Prostate gland (tissue), 2 donors: ENCODE results near the gene E2F6. TPM values are rescaled to one million over a fixed set of nuclear protein-coding genes. Genes with fewer than 3 reads are reported as not detected.

Source experiments
- DNase-seq: peaks from one replicate; pipeline ENCODE4 v3.0.0-alpha.2; 2019; ENCODE audit warnings: low spot score
- H3K27ac ChIP-seq, 2 donors: fragments of 200-600 bp; sonication (generic); 2 replicates each; pipeline ENCODE4 v1.5.1; 2017 to 2019
- H3K27me3 ChIP-seq: fragments of 200-600 bp; sonication (generic); replicated peaks from 2 replicates; pipeline ENCODE4 v1.5.1; 2019; ENCODE audit not compliant: insufficient read depth
- H3K36me3 ChIP-seq, 2 donors: fragments of 200-600 bp; sonication (generic); 1 replicate in 1 of 2; 2 replicates in 1 of 2; pipeline versions ENCODE4 v1.5.1 to v1.8.1; 2017 to 2019
- H3K4me1 ChIP-seq: fragments of 200-600 bp; sonication (generic); replicated peaks from 2 replicates; pipeline ENCODE4 v1.5.1; 2019
- H3K4me3 ChIP-seq, 2 donors: fragments of 200-600 bp; sonication (generic); 2 replicates each; pipeline ENCODE4 v1.5.1; 2017 to 2019
- H3K9me3 ChIP-seq: fragments of 200-600 bp; sonication (generic); 2 replicates; pipeline ENCODE4 v1.5.1; 2017
- POLR2A ChIP-seq: fragments of 450-650 bp; IDR thresholded peaks from one replicate; pipeline ENCODE4 v1.6.1; 2016; ENCODE audit warnings: antibody characterized with exemption, mild to moderate bottlenecking
- POLR2AphosphoS5 ChIP-seq: sonication (generic); formaldehyde crosslinking; IDR thresholded peaks from one replicate; pipeline ENCODE4 v1.6.1; 2017; ENCODE audit warnings: antibody characterized with exemption
- WGBS: methylation state at CpG from one replicate; pipeline ENCODE4 v1.1.5; 2018; 5-methylcytosine and 5-hydroxymethylcytosine counted together
- intact Hi-C: fragments of 100-400 bp; cut with DNase I; formaldehyde crosslinking; loops from one replicate; pipeline ENCODE4 v1.14.2; 2022
- total RNA-seq, 2 donors: library from RNA; depleted of rRNA; stranded (reverse); fragments of >200 nt; gene quantifications; one replicate each; pipeline ENCODE4 v1.1.0, GENCODE V29; 2016
- TF ChIP-seq, protein P1 (sequence below), 4 experiments: fragments of 200-600 bp in 2 of 4; fragments of 450-650 bp in 2 of 4; sonication (generic) in 2 of 4; IDR thresholded peaks; 1 replicate in 3 of 4; 2 replicates in 1 of 4; pipeline ENCODE4 v1.5.1; 2016 to 2019; ENCODE audit warnings: antibody characterized with exemption in 4 of 4, mild to moderate bottlenecking in 2 of 4, moderate library complexity in 2 of 4

E2F6 gene, protein sequence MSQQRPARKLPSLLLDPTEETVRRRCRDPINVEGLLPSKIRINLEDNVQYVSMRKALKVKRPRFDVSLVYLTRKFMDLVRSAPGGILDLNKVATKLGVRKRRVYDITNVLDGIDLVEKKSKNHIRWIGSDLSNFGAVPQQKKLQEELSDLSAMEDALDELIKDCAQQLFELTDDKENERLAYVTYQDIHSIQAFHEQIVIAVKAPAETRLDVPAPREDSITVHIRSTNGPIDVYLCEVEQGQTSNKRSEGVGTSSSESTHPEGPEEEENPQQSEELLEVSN
- total RNA-seq: 10 to 100 TPM; 14.2 to 25.2 TPM

DNA sequence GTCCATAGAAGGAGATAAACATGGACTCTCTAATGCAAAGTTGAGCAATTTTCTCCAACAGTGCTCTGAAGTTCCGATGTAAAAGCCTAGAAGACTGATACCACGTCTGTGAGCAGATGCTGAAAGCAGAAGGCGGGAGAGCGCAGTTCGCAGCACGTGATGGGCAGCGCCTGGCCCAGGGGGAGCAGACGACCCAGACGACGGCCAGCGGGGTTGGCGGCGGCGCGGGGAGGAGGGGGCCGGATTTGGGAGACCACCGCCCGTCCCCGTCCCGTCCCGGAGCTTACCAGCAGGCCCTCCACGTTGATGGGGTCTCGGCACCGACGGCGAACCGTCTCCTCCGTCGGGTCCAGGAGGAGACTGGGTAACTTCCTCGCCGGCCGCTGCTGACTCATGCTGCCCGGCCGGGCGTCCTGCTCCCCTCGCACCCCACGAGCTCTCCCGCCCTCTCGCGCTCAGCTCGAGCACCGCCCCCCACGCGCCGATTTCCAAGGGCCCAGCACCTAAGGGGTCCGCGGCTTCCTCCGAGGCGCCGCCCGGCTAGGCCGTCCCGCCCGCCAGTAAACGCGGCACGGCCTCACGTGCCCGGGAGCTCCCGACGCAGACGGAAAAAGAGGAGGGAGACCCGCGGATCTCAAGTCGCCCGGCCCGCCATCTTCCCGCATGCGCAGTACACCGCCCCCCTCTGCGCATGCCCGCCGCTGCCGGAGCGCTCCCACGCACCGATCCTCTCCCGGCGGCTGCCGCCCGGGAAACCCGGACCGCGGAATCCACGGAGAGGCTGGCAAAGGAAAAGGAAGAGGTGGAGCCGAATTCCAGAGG lies at the start of gene E2F6:
Gene E2F6 (minus strand): TSS at position 677 of the 822 bp plus-strand sequence. CDS start 282 bp downstream, at position 395.
- intact Hi-C loops: no loop called here
- under 1% methylated on average over 72 of the region's 86 CpGs for WGBS
- no peaks in the 10 kb centered on the region for H3K36me3 ChIP-seq

DNA sequence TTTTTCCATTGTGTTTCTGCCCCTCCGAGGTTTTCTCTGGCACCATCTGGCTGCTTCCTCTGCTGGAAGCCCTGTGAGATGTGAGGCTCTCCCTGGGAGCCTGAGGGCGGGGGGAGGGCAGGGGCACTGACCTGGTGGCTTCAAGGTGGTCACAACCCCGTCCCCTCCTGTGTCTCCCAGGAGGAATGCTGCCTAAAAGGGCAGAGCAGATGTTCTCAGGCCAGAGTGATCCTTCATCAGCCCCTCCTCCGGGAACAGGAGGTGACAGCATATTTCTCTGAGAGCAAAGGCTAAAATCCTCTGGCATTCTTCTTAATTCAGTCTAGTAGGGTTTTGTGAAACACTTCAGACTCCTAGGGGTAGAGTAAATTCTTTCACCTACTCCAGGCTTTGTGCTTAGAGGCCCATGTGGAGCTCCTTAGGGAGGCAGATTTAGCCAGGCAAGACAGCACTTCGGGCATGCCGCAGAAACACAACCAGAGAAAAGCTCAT lies 49.6 kb upstream of the E2F6 start:
- intact Hi-C loops: no loop called here
- TF ChIP-seq, protein P1, sequence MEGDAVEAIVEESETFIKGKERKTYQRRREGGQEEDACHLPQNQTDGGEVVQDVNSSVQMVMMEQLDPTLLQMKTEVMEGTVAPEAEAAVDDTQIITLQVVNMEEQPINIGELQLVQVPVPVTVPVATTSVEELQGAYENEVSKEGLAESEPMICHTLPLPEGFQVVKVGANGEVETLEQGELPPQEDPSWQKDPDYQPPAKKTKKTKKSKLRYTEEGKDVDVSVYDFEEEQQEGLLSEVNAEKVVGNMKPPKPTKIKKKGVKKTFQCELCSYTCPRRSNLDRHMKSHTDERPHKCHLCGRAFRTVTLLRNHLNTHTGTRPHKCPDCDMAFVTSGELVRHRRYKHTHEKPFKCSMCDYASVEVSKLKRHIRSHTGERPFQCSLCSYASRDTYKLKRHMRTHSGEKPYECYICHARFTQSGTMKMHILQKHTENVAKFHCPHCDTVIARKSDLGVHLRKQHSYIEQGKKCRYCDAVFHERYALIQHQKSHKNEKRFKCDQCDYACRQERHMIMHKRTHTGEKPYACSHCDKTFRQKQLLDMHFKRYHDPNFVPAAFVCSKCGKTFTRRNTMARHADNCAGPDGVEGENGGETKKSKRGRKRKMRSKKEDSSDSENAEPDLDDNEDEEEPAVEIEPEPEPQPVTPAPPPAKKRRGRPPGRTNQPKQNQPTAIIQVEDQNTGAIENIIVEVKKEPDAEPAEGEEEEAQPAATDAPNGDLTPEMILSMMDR (IDR thresholded peaks at IDR 0.05): no peak
- no peak for TF ChIP-seq POLR2A
- H3K27me3 ChIP-seq: no peaks in the 10 kb centered on the region
- 73% methylated on average over 6 of the region's 6 CpGs for WGBS
- H3K9me3 ChIP-seq: no peaks in the 10 kb centered on the region
- no peak for DNase-seq
- no peaks in the 10 kb centered on the region for H3K36me3 ChIP-seq
- H3K4me3 ChIP-seq: no peak overlapping the region
- no peaks in the 10 kb centered on the region for H3K4me1 ChIP-seq
- no peak overlapping the region for H3K27ac ChIP-seq

More for the DNA sequence above, at the start of gene E2F6:
- TF ChIP-seq POLR2A (peak; percentile 70), POLR2AphosphoS5 (peak; percentile 98)
- TF ChIP-seq, protein P1 (IDR thresholded peaks at IDR 0.05): peak in 2 of 4 experiments; percentile 26 to 47
- Histone ChIP-seq H3K27me3 (no peaks in the 10 kb centered on the region), H3K9me3 (no peaks in the 10 kb centered on the region), H3K4me1 (peaks cover 3% of the 10 kb centered on the region), H3K4me3 (peak within 1 kb of the TSS; percentile 66 to 72), H3K27ac (peak within 1 kb of the TSS; percentile 80 to 86)
- DNase-seq: peak; percentile 89

- Histone ChIP-seq H3K27me3 (no peaks in the 10 kb centered on the region), H3K4me1 (no peaks in the 10 kb centered on the region), H3K36me3 (no peaks in the 10 kb centered on the region), H3K27ac (no peak overlapping the region), H3K9me3 (no peaks in the 10 kb centered on the region), H3K4me3 (no peak overlapping the region)
- intact Hi-C loops: no loop called here
- 88% methylated on average over 6 of the region's 6 CpGs for WGBS
- DNase-seq: no peak
- TF ChIP-seq POLR2AphosphoS5 (no peak), POLR2A (no peak)
- TF ChIP-seq, protein P1 (IDR thresholded peaks at IDR 0.05): no peak
Observed at GRCh38 chr2:11514904-11515303, 48.9 kb upstream of the E2F6 start.

GRCh38 chr2:11514081-11514730 lies 48.2 kb upstream of the E2F6 start:
- Histone ChIP-seq H3K9me3 (no peaks in the 10 kb centered on the region), H3K27me3 (no peaks in the 10 kb centered on the region), H3K36me3 (no peaks in the 10 kb centered on the region), H3K27ac (peak overlapping the region in 1 of 2 donors; percentile 2), H3K4me3 (no peak overlapping the region), H3K4me1 (no peaks in the 10 kb centered on the region)
- DNase-seq: no peak
- TF ChIP-seq POLR2AphosphoS5: peak; percentile 67
- TF ChIP-seq POLR2A: no peak
- WGBS: 55% methylated on average over 3 of the region's 3 CpGs
- intact Hi-C loops: no loop called here

DNA sequence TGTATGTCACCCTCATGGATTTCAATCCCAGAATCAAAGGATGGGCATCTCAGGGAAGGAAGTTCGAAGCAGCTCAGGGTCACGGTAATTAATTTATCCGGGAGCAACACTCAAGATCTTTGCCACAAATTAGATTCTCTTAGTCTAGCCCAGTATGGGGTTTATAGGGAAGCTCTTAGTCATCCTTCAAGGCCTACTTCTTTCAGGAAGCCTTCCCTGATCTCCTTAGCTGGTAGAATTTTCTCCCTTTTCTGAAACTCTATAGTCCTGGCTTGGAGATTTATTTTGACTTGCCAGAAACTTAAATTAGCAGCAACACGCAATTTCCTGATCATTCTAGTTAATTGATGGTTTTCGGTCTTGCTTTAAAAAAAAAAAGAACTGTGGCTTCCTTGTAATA lies 47.4 kb upstream of the E2F6 start:
- WGBS: 96% methylated on average over 5 of the region's 5 CpGs
- H3K27me3 ChIP-seq: no peaks in the 10 kb centered on the region
- TF ChIP-seq, protein P1 (IDR thresholded peaks at IDR 0.05): no peak
- TF ChIP-seq POLR2A (no peak), POLR2AphosphoS5 (no peak)
- H3K36me3 ChIP-seq: no peaks in the 10 kb centered on the region
- H3K4me1 ChIP-seq: no peaks in the 10 kb centered on the region
- no peaks in the 10 kb centered on the region for H3K9me3 ChIP-seq
- intact Hi-C loops: no loop called here
- no peak overlapping the region for H3K27ac ChIP-seq
- DNase-seq: no peak
- H3K4me3 ChIP-seq: no peak overlapping the region
